HG02642 (cell line): ENCODE measurements around the gene PTPN7.
"Not testable (repeated sequence)": the region's sequence is repeated elsewhere in the genome, so short reads cannot be mapped to it uniquely, and the experiment has no call there.

Experiments
- ATAC-seq: cut with Tn5 transposase; IDR thresholded peaks from one replicate; pipeline ENCODE4 v1.9.1; 2021; ENCODE audit warnings: mild to moderate bottlenecking; ENCODE audit not compliant: unreplicated experiment, poor library complexity

PTPN7 gene

GRCh38 chr1:202111589-202111988 is 48.8 kb downstream of the PTPN7 start:
- ATAC-seq, result not testable (repeated sequence)

- no peak for ATAC-seq
Observed at GRCh38 chr1:202110977-202111376, 49.4 kb downstream of the PTPN7 start.

- no peak for ATAC-seq
Observed at GRCh38 chr1:202107801-202108731, 52.3 kb downstream of the PTPN7 start.

DNA sequence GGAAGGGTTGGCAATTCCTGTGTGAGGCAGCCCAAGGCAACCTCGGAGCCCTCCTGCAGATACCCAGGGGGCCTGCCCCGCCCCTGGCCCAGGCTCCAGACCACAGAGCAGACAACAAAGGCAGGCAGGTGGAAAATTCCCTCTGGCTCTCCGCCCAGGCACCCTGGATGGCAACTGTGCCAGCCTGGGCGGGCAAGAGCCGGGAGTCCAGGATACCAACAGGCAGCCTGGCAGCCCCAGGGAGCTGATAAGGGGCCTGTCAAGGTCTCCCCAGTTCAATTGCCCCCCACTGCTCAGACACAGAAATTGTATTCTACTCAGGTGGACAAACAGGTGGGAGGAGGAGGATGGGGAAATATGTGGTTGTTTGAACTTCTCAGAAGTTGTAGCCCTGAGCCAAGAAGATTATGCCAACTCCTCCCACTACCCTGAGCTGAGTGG is 53.1 kb downstream of the PTPN7 start:
- no peak for ATAC-seq

- ATAC-seq, result no peak
Observed at GRCh38 chr1:202106340-202107254, 53.8 kb downstream of the PTPN7 start.

GRCh38 chr1:202105571-202106339 is 54.6 kb downstream of the PTPN7 start:
- no peak for ATAC-seq

DNA sequence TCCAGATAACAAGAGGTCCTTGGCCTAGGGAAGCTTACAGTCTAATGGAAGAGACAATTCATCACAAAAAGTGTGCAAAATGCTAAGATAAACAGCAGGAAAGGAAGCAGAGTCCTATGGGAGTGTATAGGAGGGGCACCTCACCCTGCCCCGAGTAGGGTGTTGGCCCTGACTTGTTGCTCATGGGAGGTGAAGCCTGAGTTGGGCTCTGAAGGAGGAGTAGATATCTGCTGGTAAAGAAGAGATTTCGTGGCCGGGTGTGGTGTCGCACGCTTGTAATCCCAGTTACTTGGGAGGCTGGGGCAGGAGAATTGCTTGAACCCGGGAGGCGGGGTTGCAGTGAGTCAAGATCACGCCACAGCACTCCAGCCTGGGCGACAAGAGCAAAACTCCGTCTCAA is 56.3 kb downstream of the PTPN7 start:
- no peak for ATAC-seq

- no peak for ATAC-seq
Observed at GRCh38 chr1:202101184-202101583, 59.2 kb downstream of the PTPN7 start.
